Measurements from ENCODE around the gene CBLIF. TPM values are rescaled to one million over a fixed set of nuclear protein-coding genes. Genes with fewer than 3 reads are reported as not detected.
"Not testable (repeated sequence)": the region's sequence is repeated elsewhere in the genome, so short reads cannot be mapped to it uniquely, and the experiment has no call there.

The CBLIF gene
- total and polyA plus RNA-seq, 2 of the 8 experiments (the other 6 are each of a cell fraction or from before 2014, with no cell fraction given): not detected

DNA sequence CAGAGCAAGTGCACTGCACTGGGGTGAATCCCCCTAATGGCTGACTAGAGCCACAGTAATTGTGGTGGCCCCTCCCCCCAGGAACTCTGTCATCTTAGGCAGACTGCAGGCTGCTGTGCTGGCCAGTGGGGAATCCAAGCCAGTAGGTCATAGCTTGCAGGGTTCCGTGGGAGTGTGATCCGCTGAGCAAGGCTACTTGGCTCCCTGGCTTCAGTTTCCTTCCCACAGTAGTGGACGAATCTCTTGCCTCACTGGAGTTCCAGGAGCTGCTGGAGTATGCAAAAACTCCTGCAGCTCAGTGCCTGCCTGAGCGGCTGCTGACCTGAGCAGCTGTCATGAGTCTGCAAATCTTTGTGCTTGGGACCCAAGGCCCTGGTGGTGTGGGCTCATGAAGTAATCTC is 46.5 kb upstream of the CBLIF start (continued):
- TF ChIP-seq, protein P1, sequence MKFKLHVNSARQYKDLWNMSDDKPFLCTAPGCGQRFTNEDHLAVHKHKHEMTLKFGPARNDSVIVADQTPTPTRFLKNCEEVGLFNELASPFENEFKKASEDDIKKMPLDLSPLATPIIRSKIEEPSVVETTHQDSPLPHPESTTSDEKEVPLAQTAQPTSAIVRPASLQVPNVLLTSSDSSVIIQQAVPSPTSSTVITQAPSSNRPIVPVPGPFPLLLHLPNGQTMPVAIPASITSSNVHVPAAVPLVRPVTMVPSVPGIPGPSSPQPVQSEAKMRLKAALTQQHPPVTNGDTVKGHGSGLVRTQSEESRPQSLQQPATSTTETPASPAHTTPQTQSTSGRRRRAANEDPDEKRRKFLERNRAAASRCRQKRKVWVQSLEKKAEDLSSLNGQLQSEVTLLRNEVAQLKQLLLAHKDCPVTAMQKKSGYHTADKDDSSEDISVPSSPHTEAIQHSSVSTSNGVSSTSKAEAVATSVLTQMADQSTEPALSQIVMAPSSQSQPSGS (IDR thresholded peaks at IDR 0.05; ENCODE audit: low read length): no peak
- TF ChIP-seq TCF12 (IDR thresholded peaks at IDR 0.05; ENCODE audit: low read depth, low read length) (no peak), RNF2 (IDR thresholded peaks at IDR 0.05; ENCODE audit: borderline replicate concordance, low read depth, low read length, missing control alignments, poor library complexity, severe bottlenecking) (no peak), CHD2 (IDR thresholded peaks at IDR 0.05; ENCODE audit: low read length) (no peak), NANOG (IDR thresholded peaks at IDR 0.05; ENCODE audit: insufficient read depth, low read depth, low read length, poor library complexity, severe bottlenecking) (no peak), NRF1 (IDR thresholded peaks at IDR 0.05; ENCODE audit: low read depth, low read length) (no peak)
- TF ChIP-seq, protein P2, sequence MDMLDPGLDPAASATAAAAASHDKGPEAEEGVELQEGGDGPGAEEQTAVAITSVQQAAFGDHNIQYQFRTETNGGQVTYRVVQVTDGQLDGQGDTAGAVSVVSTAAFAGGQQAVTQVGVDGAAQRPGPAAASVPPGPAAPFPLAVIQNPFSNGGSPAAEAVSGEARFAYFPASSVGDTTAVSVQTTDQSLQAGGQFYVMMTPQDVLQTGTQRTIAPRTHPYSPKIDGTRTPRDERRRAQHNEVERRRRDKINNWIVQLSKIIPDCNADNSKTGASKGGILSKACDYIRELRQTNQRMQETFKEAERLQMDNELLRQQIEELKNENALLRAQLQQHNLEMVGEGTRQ (IDR thresholded peaks at IDR 0.05; ENCODE audit: low read length): no peak

DNA sequence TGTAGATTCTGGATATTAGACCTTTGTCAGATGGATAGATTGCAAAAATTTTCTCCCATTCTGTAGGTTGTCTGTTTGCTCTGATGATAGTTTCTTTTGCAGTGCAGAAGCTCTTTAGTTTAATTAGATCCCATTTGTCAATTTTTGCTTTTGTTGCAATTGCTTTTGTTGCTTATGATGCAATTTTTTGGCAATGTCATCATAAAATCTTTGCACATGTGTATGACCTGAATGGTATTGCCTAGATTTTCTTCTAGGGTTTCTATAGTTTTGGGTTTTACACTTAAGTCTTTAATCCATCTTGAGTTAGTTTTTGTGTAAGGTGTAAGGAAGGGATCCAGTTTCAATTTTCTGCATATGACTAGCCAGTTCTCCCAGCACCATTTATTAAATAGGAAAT is 41.9 kb upstream of the CBLIF start:
- H3K9ac ChIP-seq (replicated peaks in 1 of 4; ENCODE audit: extremely low read depth in 1 of 4, low read depth in 3 of 4, low read length in 3 of 4); H4K20me1 ChIP-seq (replicated peaks in 1 of 2; ENCODE audit: control insufficient read depth in 1 of 2, insufficient read depth in 2 of 2, low read length in 2 of 2); H3K79me2 ChIP-seq (ENCODE audit: control insufficient read depth in 1 of 2, insufficient read depth in 2 of 2, low read length in 2 of 2); H4K91ac ChIP-seq (replicated peaks; ENCODE audit: insufficient read length, low read length); H3K36me3 ChIP-seq (ENCODE audit: control insufficient read depth in 2 of 4, insufficient read depth in 4 of 4, low read length in 3 of 4); H3K4ac ChIP-seq (replicated peaks; ENCODE audit: insufficient read length, low read depth, low read length); H3K27ac ChIP-seq (ENCODE audit: low read depth, low read length); H3K4me2 ChIP-seq (ENCODE audit: insufficient read depth in 1 of 2, low read depth in 2 of 2, low read length in 2 of 2); H4K8ac ChIP-seq (ENCODE audit: extremely low read depth, insufficient read depth, low read length); H3K23ac ChIP-seq (ENCODE audit: insufficient read length); H3K18ac ChIP-seq (ENCODE audit: extremely low read depth, low read length); H3K27me3 ChIP-seq (replicated peaks in 1 of 4; ENCODE audit: control insufficient read depth in 3 of 4, extremely low read depth in 1 of 4, insufficient read depth in 3 of 4, low read length in 3 of 4); H3K23me2 ChIP-seq (ENCODE audit: low read depth, low read length); H3K4me1 ChIP-seq (replicated peaks in 1 of 4; ENCODE audit: control insufficient read depth in 3 of 4, insufficient read depth in 4 of 4, low read length in 3 of 4); H2BK12ac ChIP-seq (ENCODE audit: low read depth, low read length); H3K79me1 ChIP-seq (ENCODE audit: low read depth, low read length); FAIRE-seq; H2BK20ac ChIP-seq (ENCODE audit: low read length); H2AFZ ChIP-seq (ENCODE audit: low read length); H3K9me3 ChIP-seq (ENCODE audit: insufficient read depth in 2 of 2, low read depth in 1 of 2, low read length in 1 of 2); H3K14ac ChIP-seq (ENCODE audit: insufficient read length); H3K56ac ChIP-seq (replicated peaks; ENCODE audit: insufficient read length, low read depth, low read length); H3K4me3 ChIP-seq (ENCODE audit: extremely low read depth in 1 of 4, insufficient read depth in 2 of 4, low read depth in 3 of 4, low read length in 4 of 4); H4K5ac ChIP-seq (ENCODE audit: insufficient read length, low read depth, low read length); DNase-seq (ENCODE audit: low read depth in 1 of 2, low spot score in 2 of 2); H2BK15ac ChIP-seq (ENCODE audit: low read length); H2BK5ac ChIP-seq (ENCODE audit: low read depth, low read length); H2AK5ac ChIP-seq (ENCODE audit: low read depth, low read length); POLR2A ChIA-PET (ENCODE audit: partially characterized antibody); H2BK120ac ChIP-seq (replicated peaks; ENCODE audit: low read depth, low read length): not testable (repeated sequence)
- CTCF ChIA-PET (ENCODE audit: partially characterized antibody): interaction anchor here (1.1 to 1.5 kb wide), 2 partner anchors 32 to 64 kb away, joined by 4 read pairs; no protein-coding TSS in a partner anchor

Data from H1 (cell line).